Breast epithelium (tissue), 4 donors: ENCODE results near the gene CAB39L. TPM values are rescaled to one million over a fixed set of nuclear protein-coding genes. Genes with fewer than 3 reads are reported as not detected.

Source experiments
- DNase-seq, 2 donors: peaks; one replicate each; pipeline ENCODE4 v3.0.0-alpha.2; 2019; ENCODE audit warnings: low spot score in 2 of 2
- H3K27ac ChIP-seq, 2 donors: fragments of 200-600 bp; sonication (generic) in 1 of 2; one replicate each; pipeline ENCODE4 v1.5.1; 2016 to 2019; ENCODE audit warnings: mild to moderate bottlenecking in 1 of 2
- H3K27me3 ChIP-seq, 2 donors: fragments of 200-600 bp; sonication (generic) in 1 of 2; one replicate each; pipeline versions ENCODE4 v1.5.1 to v1.6.0; 2017 to 2019; ENCODE audit warnings: control low read depth in 1 of 2, mild to moderate bottlenecking in 1 of 2
- H3K36me3 ChIP-seq: fragments of 200-600 bp; one replicate; pipeline ENCODE4 v1.5.1; 2019
- H3K4me1 ChIP-seq, 2 donors: fragments of 200-600 bp; sonication (generic); one replicate each; pipeline ENCODE4 v1.5.1; 2016 to 2019; ENCODE audit warnings: control low read depth in 1 of 2
- H3K4me3 ChIP-seq, 3 donors: fragments of 200-600 bp; sonication (generic); 1 replicate in 2 of 3; 2 replicates in 1 of 3; pipeline ENCODE4 v1.5.1; 2016 to 2019; ENCODE audit warnings: mild to moderate bottlenecking in 3 of 3, moderate library complexity in 2 of 3
- H3K9me3 ChIP-seq, 2 donors: fragments of 200-600 bp; sonication (generic) in 1 of 2; one replicate each; pipeline ENCODE4 v1.5.1; 2016 to 2019; ENCODE audit warnings: control low read depth in 1 of 2
- CTCF ChIP-seq, 3 donors: fragments of 450-650 bp; IDR thresholded peaks; one replicate each; pipeline ENCODE4 v1.5.1; 2016 to 2017; ENCODE audit warnings: antibody characterized with exemption in 3 of 3, mild to moderate bottlenecking in 3 of 3, moderate library complexity in 3 of 3
- POLR2A ChIP-seq: fragments of 450-650 bp; IDR thresholded peaks from one replicate; pipeline ENCODE4 v1.6.1; 2016; ENCODE audit warnings: antibody characterized with exemption, mild to moderate bottlenecking, moderate library complexity
- POLR2AphosphoS5 ChIP-seq, 3 donors: sonication (generic); formaldehyde crosslinking; IDR thresholded peaks; one replicate each; pipeline ENCODE4 v1.6.1; 2017; ENCODE audit warnings: antibody characterized with exemption in 3 of 3
- intact Hi-C: fragments of 100-400 bp; cut with DNase I; formaldehyde crosslinking; loops from one replicate; pipeline ENCODE4 v1.15.1; 2023; ENCODE audit warnings: low total_unique reads
- total RNA-seq, 3 donors: library from RNA; depleted of rRNA; stranded (reverse); fragments of >200 nt; gene quantifications; one replicate each; pipeline ENCODE4 v1.1.0, GENCODE V29; 2016

CAB39L gene
- total RNA-seq, 3 donors from 2014 or later: 40.0 to 92.1 (median 44.8) TPM

GRCh38 chr13:49315756-49316482 lies 127.9 kb downstream of the CAB39L start:
- peaks cover 0 to 11% of the 10 kb centered on the region in 2 donors for H3K4me1 ChIP-seq
- DNase-seq: no peak
- TF ChIP-seq POLR2AphosphoS5 (IDR thresholded peaks at IDR 0.05) (no peak), POLR2A (no peak), CTCF (IDR thresholded peaks at IDR 0.05) (no peak)

DNA sequence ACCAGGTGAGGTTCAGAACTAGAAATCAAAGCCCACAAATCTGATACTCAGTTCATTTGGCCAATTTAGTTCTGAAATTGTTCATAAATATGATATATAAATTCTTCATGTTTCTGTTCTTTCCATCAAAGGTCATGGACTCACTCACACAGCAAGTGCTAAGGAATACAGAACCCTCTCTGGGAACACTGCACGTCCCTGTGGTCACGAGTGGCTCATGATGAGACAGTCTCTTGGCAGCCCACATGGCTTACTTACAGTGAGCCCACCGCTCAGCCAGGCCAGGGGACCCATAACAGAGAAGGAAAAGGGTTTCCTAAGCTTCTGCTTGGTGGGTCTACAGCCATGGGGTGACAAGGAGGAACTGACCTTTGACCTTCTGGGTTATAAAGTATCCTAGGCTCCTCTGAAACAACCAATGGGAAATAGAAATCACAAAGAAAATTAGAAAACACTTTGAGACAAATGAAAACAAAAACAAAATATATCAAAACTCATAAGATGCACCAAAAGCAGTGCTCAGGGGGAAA lies 128.8 kb downstream of the CAB39L start:
- intact Hi-C loops: no loop called here
- DNase-seq: no peak
- no peaks in the 10 kb centered on the region for H3K36me3 ChIP-seq

More at GRCh38 chr13:49315756-49316482, 127.9 kb downstream of the CAB39L start:
- Histone ChIP-seq H3K9me3 (no peaks in the 10 kb centered on the region), H3K27ac (no peak overlapping the region), H3K4me3 (no peak overlapping the region), H3K27me3 (no peaks in the 10 kb centered on the region), H3K36me3 (no peaks in the 10 kb centered on the region)
- intact Hi-C loops: no loop called here

DNA sequence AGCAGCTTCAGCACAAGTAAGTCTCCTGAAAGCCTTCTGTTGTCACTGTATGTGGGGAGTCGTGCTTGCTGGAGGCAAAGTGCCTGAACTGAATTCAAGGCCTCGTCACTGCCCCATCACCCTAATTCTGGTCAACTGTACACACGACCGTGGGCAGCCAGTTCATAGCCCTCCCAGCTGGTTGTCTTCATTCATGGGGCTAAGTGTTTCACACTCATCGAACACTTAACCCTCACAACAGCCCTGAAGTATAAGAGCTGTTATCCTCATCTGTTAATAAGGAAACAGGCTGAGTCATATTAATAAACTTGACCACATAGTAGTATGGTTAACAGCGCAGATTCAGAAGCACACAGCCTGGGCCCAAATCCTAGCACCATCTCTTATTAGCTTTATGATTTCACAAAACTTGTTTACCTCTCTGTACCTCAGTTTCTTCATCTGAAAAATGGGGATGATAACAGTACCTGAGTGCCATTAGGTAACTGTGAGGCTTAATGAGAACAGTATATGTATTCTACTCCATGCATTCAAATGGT lies 129.5 kb downstream of the CAB39L start:
- no peak for DNase-seq
- TF ChIP-seq CTCF (IDR thresholded peaks at IDR 0.05) (no peak), POLR2AphosphoS5 (IDR thresholded peaks at IDR 0.05) (no peak), POLR2A (no peak)
- Histone ChIP-seq H3K36me3 (no peaks in the 10 kb centered on the region), H3K9me3 (no peaks in the 10 kb centered on the region), H3K27me3 (no peaks in the 10 kb centered on the region), H3K4me1 (peaks cover 0 to 11% of the 10 kb centered on the region in 2 donors), H3K27ac (peak overlapping the region; percentile 84 to 89), H3K4me3 (peak overlapping the region in 1 of 3 donors; percentile 24)
- intact Hi-C loops: no loop called here

More for the DNA sequence above, 128.8 kb downstream of the CAB39L start:
- peak overlapping the region; percentile 27 to 89 for H3K27ac ChIP-seq
- H3K4me1 ChIP-seq: peaks cover 0 to 11% of the 10 kb centered on the region in 2 donors
- no peaks in the 10 kb centered on the region for H3K9me3 ChIP-seq
- TF ChIP-seq POLR2AphosphoS5 (IDR thresholded peaks at IDR 0.05) (no peak), POLR2A (no peak), CTCF (IDR thresholded peaks at IDR 0.05) (no peak)
- no peaks in the 10 kb centered on the region for H3K27me3 ChIP-seq
- no peak overlapping the region for H3K4me3 ChIP-seq

DNA sequence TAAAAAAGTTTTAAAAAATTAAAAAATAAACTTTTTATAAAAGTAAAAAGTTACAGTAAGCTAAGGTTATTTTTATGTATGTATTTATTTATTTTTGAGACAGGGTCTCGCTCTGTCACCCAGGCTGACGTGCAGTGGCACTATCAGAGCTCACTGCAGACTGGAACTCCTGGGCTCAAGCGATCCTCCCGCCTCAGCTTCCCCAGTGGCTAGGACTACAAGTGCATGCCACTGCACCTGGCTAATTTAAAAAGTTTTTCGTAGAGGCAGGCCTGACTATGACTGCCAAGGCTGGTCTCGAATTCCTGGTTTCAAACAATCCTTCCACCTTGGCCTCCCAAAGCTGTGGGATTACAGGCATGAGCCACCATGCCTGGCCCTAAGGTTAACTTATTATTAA lies 132.0 kb downstream of the CAB39L start:
- Histone ChIP-seq H3K27ac (no peak overlapping the region), H3K4me3 (no peak overlapping the region), H3K4me1 (peaks cover 0 to 17% of the 10 kb centered on the region in 2 donors), H3K36me3 (no peaks in the 10 kb centered on the region), H3K9me3 (no peaks in the 10 kb centered on the region), H3K27me3 (no peaks in the 10 kb centered on the region)
- DNase-seq: no peak
- no peak for TF ChIP-seq POLR2AphosphoS5 (IDR thresholded peaks at IDR 0.05)
- TF ChIP-seq CTCF (IDR thresholded peaks at IDR 0.05): no peak
- no peak for TF ChIP-seq POLR2A
- intact Hi-C loops: no loop called here

DNA sequence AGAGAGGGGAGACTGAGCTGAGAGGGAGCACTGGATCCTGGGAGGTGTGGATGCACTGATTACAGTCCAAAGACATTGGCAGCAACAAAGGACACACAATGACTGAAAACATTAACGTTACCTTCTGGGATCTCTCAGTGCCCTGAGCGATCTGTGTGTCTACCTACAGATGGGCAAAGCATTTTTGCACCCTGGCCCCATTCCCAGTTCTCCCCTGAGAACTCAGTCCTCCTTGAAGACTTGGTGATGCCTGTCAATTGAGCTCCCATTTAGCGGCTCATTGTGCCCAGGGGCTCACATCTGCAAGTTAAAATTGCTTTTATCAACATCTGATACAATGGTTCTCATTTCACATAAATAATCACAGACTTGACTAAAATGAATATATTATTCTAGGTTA lies 133.6 kb downstream of the CAB39L start:
- intact Hi-C loops: no loop called here
- H3K36me3 ChIP-seq: no peaks in the 10 kb centered on the region
- peaks cover 0 to 17% of the 10 kb centered on the region in 2 donors for H3K4me1 ChIP-seq
- H3K9me3 ChIP-seq: no peaks in the 10 kb centered on the region
- H3K27ac ChIP-seq: peak overlapping the region; percentile 86 to 94
- no peaks in the 10 kb centered on the region for H3K27me3 ChIP-seq
- TF ChIP-seq POLR2A: no peak
- TF ChIP-seq CTCF (IDR thresholded peaks at IDR 0.05): no peak
- TF ChIP-seq POLR2AphosphoS5 (IDR thresholded peaks at IDR 0.05): no peak
- H3K4me3 ChIP-seq: no peak overlapping the region
- no peak for DNase-seq
